Measurements from ENCODE around the gene VPREB1.

DNA sequence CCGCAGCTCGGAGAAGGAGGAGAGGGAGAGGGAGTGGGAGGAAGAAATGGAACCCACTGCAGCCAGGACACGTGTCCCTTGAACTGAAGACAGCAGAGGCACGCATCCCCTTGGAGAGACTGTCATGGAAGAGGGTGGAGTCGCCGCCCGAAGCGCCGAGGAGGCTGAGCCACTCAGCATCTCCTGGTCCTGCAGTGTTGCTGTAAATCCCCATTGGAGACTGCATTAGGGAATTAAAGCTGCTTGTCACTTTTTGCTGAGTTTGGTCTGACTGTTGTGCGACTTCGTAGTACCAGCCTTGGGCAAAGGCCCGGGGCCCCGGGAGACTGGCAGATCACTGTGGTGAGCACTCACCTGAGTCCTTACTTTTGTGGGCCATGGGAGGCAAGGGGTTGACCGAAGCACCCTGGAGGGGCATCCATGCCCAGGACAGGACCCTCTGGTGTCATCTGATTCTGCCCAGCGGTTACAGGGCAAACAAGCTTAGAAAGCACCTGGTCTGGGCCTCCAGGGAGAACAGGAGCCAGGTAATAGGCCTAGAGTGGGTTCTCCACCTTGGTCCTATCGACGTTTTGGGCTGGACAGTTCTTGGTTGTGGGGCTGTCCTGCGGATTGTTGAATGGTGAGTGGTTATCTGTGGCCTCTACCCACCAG is 797 bp downstream of the VPREB1 start:
- TF ChIP-seq EZH2phosphoT487 (IDR thresholded peaks at IDR 0.05; ENCODE audit: borderline replicate concordance, low read depth, low read length) = no peak
- TF ChIP-seq, protein P1, sequence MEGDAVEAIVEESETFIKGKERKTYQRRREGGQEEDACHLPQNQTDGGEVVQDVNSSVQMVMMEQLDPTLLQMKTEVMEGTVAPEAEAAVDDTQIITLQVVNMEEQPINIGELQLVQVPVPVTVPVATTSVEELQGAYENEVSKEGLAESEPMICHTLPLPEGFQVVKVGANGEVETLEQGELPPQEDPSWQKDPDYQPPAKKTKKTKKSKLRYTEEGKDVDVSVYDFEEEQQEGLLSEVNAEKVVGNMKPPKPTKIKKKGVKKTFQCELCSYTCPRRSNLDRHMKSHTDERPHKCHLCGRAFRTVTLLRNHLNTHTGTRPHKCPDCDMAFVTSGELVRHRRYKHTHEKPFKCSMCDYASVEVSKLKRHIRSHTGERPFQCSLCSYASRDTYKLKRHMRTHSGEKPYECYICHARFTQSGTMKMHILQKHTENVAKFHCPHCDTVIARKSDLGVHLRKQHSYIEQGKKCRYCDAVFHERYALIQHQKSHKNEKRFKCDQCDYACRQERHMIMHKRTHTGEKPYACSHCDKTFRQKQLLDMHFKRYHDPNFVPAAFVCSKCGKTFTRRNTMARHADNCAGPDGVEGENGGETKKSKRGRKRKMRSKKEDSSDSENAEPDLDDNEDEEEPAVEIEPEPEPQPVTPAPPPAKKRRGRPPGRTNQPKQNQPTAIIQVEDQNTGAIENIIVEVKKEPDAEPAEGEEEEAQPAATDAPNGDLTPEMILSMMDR (conservative IDR thresholded peaks at IDR 0.05; ENCODE audit: low read length) = no peak

Data from OCI-LY7 (cell line).